SK-N-SH (cell line): ENCODE data around the gene H1-8. TPM values are rescaled to one million over a fixed set of nuclear protein-coding genes. Genes with fewer than 3 reads are reported as not detected.

Source experiments
- CTCF ChIA-PET: fragments of 300-600, 350-600 bp; formaldehyde crosslinking; extraction: SDS; loops from one replicate; lab custom pipeline; 2021; lab: Yijun Ruan, JAX
- POLR2A ChIA-PET: fragments of 350-600 bp; sonication (Branson Sonifier 250); formaldehyde crosslinking; extraction: SDS; loops from one replicate; lab custom pipeline; 2020; ENCODE audit warnings: antibody characterized with exemption, inconsistent platforms; lab: Yijun Ruan, JAX
- DNase-seq: peaks from one replicate; pipeline ENCODE4 v3.0.0; 2012
- H2AFZ ChIP-seq: fragments of 200-600 bp; sonication (generic); 2 replicates; pipeline ENCODE4 v1.8.1; 2016; ENCODE audit warnings: antibody characterized with exemption, mild to moderate bottlenecking, low read depth
- H3F3A ChIP-seq: fragments of 200-600 bp; sonication (generic); replicated peaks from 2 replicates; pipeline ENCODE3; 2016; ENCODE audit warnings: antibody characterized with exemption, mild to moderate bottlenecking; ENCODE audit not compliant: insufficient read depth
- H3K27ac ChIP-seq, 2 experiments: fragments of 200-500 bp in 1 of 2; fragments of 200-600 bp in 1 of 2; sonication (Bioruptor generic) in 1 of 2; sonication (generic), shearing (Covaris generic) in 1 of 2; 2 replicates each; pipeline versions ENCODE4 v1.5.1 to v1.6.1; 2014 to 2016; ENCODE audit warnings: low read depth in 2 of 2, inconsistent platforms in 1 of 2, low read length in 1 of 2, mild to moderate bottlenecking in 1 of 2, mixed read lengths in 1 of 2
- H3K27me3 ChIP-seq: fragments of 200-600 bp; sonication (generic), shearing (Covaris generic); 2 replicates; pipeline ENCODE4 v1.6.1; 2016; ENCODE audit warnings: mixed run types; ENCODE audit not compliant: insufficient read depth
- H3K36me3 ChIP-seq, 2 experiments: fragments of 200-500 bp in 1 of 2; fragments of 200-600 bp in 1 of 2; sonication (Bioruptor generic) in 1 of 2; sonication (generic) in 1 of 2; replicated peaks in 1 of 2; 2 replicates each; pipeline versions ENCODE3 to v1.5.1; 2014 to 2016; ENCODE audit warnings: low read length in 1 of 2, mild to moderate bottlenecking in 1 of 2; ENCODE audit not compliant: insufficient read depth in 2 of 2, control insufficient read depth in 1 of 2
- H3K4me1 ChIP-seq, 2 experiments: fragments of 200-500 bp in 1 of 2; fragments of 200-600 bp in 1 of 2; sonication (Bioruptor generic) in 1 of 2; sonication (generic), shearing (Covaris generic) in 1 of 2; 2 replicates each; pipeline versions ENCODE4 v1.5.1 to v1.6.1; 2014 to 2016; ENCODE audit warnings: low read depth in 1 of 2, low read length in 1 of 2, mixed run types in 1 of 2; ENCODE audit not compliant: insufficient read depth in 2 of 2, control insufficient read depth in 1 of 2
- H3K4me2 ChIP-seq: fragments of 200-600 bp; sonication (generic), shearing (Covaris generic); 2 replicates; pipeline ENCODE4 v1.6.1; 2017; ENCODE audit warnings: mixed run types
- H3K4me3 ChIP-seq, 2 experiments: fragments of 200-500 bp in 1 of 2; fragments of 200-600 bp in 1 of 2; sonication (Bioruptor generic) in 1 of 2; sonication (generic), shearing (Covaris generic) in 1 of 2; 2 replicates each; pipeline versions ENCODE4 v1.5.1 to v1.8.1; 2014 to 2016; ENCODE audit warnings: low read depth in 2 of 2, inconsistent platforms in 1 of 2, low read length in 1 of 2, mild to moderate bottlenecking in 1 of 2, mixed read lengths in 1 of 2, moderate library complexity in 1 of 2
- H3K79me2 ChIP-seq: fragments of 200-600 bp; sonication (generic); 2 replicates; pipeline ENCODE4 v1.8.1; 2017; ENCODE audit warnings: mild to moderate bottlenecking; ENCODE audit not compliant: insufficient read depth
- H3K9ac ChIP-seq: fragments of 200-600 bp; sonication (generic); 2 replicates; pipeline ENCODE4 v1.6.1; 2017; ENCODE audit warnings: mixed run types
- H3K9me2 ChIP-seq: fragments of 200-600 bp; sonication (generic); 2 replicates; pipeline ENCODE4 v1.6.1; 2017; ENCODE audit warnings: mixed run types
- H3K9me3 ChIP-seq: fragments of 200-600 bp; sonication (generic); 2 replicates; pipeline ENCODE4 v1.6.1; 2017; ENCODE audit warnings: mixed run types, mild to moderate bottlenecking, moderate library complexity
- H4K20me1 ChIP-seq: fragments of 200-600 bp; sonication (generic); 2 replicates; pipeline ENCODE4 v1.6.1; 2017; ENCODE audit warnings: mild to moderate bottlenecking, mixed run types; ENCODE audit not compliant: insufficient read depth
- CHD2 ChIP-seq: fragments of 150-350 bp; IDR thresholded peaks from 2 replicates; pipeline ENCODE4 v1.6.1; 2018; ENCODE audit warnings: low read length; ENCODE audit not compliant: partially characterized antibody
- ELF1 ChIP-seq: IDR thresholded peaks from 2 replicates; pipeline ENCODE4 v1.4.0; 2012
- EZH2phosphoT487 ChIP-seq: fragments of 200-600 bp; sonication (generic); IDR thresholded peaks from 2 replicates; pipeline ENCODE4 v1.6.1; 2017; ENCODE audit warnings: low read depth, mixed run types, mild to moderate bottlenecking, antibody characterized with exemption, moderate library complexity, borderline replicate concordance
- FOXJ3 ChIP-seq: sonication (generic); formaldehyde crosslinking; IDR thresholded peaks from 2 replicates; pipeline ENCODE4 v1.5.1; 2020; ENCODE audit warnings: mild to moderate bottlenecking, missing genetic modification reagents
- FOXM1 ChIP-seq: IDR thresholded peaks from 2 replicates; pipeline ENCODE4 v1.4.0; 2012; ENCODE audit warnings: low read depth, mild to moderate bottlenecking
- NFIC ChIP-seq: IDR thresholded peaks from 2 replicates; pipeline ENCODE4 v1.4.0; 2012; ENCODE audit warnings: borderline replicate concordance
- RAD21 ChIP-seq: IDR thresholded peaks from 2 replicates; pipeline ENCODE4 v1.6.1; 2012; ENCODE audit warnings: mild to moderate bottlenecking, low read length
- SMC3 ChIP-seq: IDR thresholded peaks from 2 replicates; pipeline ENCODE4 v1.6.1; 2012; ENCODE audit warnings: low read depth, low read length, improper control_type of control experiment
- TAF1 ChIP-seq: IDR thresholded peaks from 2 replicates; pipeline ENCODE4 v1.6.1; 2012; ENCODE audit warnings: low read depth, mild to moderate bottlenecking, low read length, moderate library complexity, borderline replicate concordance
- TCF12 ChIP-seq: IDR thresholded peaks from 2 replicates; pipeline ENCODE4 v1.4.0; 2012
- TEAD4 ChIP-seq: IDR thresholded peaks from 2 replicates; pipeline ENCODE4 v1.4.0; 2012; ENCODE audit warnings: mild to moderate bottlenecking, borderline replicate concordance; ENCODE audit not compliant: insufficient read depth
- YY1 ChIP-seq: IDR thresholded peaks from 2 replicates; pipeline ENCODE4 v1.4.0; 2012; ENCODE audit warnings: low read depth, mild to moderate bottlenecking
- WGBS: methylation state at CpG from one replicate; pipeline ENCODE4 v1.1.6; 2017; ENCODE audit warnings: low lambda C conversion rate; 5-methylcytosine and 5-hydroxymethylcytosine counted together
- polyA plus RNA-seq, 3 experiments: library from polyadenylated mRNA; depleted of rRNA; stranded (reverse); fragments of >200 nt; gene quantifications; 2 replicates each; pipeline ENCODE4 v1.2.3, GENCODE V29; 2012
- TF ChIP-seq, protein P1 (sequence below): IDR thresholded peaks from 2 replicates; pipeline ENCODE4 v1.4.0; 2012; ENCODE audit warnings: low read depth
- TF ChIP-seq, protein P2 (sequence below): fragments of 200-600 bp; sonication (generic); IDR thresholded peaks from 2 replicates; pipeline ENCODE4 v1.6.1; 2017; ENCODE audit warnings: antibody characterized with exemption, mild to moderate bottlenecking, moderate library complexity
- TF ChIP-seq, protein P3 (sequence below): IDR thresholded peaks from 2 replicates; pipeline ENCODE4 v1.4.0; 2012; ENCODE audit warnings: low read depth, borderline replicate concordance
- TF ChIP-seq, protein P4 (sequence below): IDR thresholded peaks from 2 replicates; pipeline ENCODE4; 2012
- TF ChIP-seq, protein P5 (sequence below): fragments of 150-350 bp; IDR thresholded peaks from 2 replicates; pipeline ENCODE4 v1.6.1; 2016; ENCODE audit warnings: mild to moderate bottlenecking, low read depth, low read length

H1-8 gene
- polyA plus RNA-seq, 1 of the 3 experiments (the other 2 are of a cell fraction), result not detected

DNA sequence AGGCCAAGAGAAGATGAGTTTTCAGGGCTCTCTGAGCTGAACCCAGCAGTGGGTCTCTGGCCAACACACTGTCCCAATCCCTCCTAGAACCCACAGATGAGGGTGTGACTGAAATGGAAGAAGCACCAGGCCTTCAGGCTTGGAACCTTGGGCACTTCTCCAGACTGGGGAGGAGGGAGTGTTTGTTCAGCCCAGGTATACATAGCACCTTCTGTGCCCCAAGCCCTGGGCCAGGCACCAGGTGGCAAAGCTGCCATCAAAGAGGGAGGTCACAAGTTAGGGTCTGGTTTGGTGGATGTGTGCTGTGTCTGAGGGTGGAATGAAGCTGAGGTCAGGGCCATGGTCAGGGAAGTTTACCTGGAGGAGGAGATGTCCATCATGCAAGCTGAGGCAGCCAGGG lies 30.4 kb upstream of the H1-8 start (continued):
- no peak for TF ChIP-seq NFIC
- TF ChIP-seq, protein P1, sequence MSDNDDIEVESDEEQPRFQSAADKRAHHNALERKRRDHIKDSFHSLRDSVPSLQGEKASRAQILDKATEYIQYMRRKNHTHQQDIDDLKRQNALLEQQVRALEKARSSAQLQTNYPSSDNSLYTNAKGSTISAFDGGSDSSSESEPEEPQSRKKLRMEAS, result no peak
- TF ChIP-seq, all 33 proteins: peak for 0

DNA sequence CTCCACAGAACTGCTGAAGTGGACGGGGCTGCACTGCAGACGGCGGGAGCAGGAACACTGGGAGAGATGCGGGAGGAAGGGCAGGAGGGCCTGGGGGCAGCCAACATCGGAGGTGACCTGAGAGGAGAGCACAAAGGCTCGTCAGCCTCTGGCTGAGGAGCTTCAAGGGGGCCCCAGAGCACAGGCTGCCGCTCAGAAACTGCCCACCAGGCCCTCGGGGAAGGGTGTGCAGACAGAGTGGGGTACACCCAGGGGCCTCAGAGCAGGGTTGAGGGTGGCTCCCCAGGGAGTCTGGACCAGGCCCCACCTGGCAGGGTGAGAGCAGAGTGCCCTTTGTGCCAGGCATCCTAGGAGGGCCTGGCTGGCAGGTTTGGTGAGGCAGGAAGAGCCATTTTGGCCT lies 29.3 kb upstream of the H1-8 start:
- H2AFZ ChIP-seq, result no peak overlapping the region
- no peak overlapping the region for H3K4me3 ChIP-seq
- no peak for DNase-seq
- H3K9me2 ChIP-seq, result no peaks in the 10 kb centered on the region
- H3F3A ChIP-seq, result no peaks in the 10 kb centered on the region
- no peak overlapping the region for H3K9ac ChIP-seq
- 97% methylated on average over 6 of the region's 8 CpGs for WGBS
- H3K9me3 ChIP-seq, result no peaks in the 10 kb centered on the region
- no peaks in the 10 kb centered on the region for H4K20me1 ChIP-seq
- H3K36me3 ChIP-seq, result peaks cover 0 to 2% of the 10 kb centered on the region in 2 experiments
- ChIA-PET CTCF (interaction anchor here (1.2 kb wide), 1 partner anchor 13 kb away, joined by 4 read pairs; no protein-coding TSS in a partner anchor), POLR2A (no interaction called here)
- no peak overlapping the region for H3K4me2 ChIP-seq
- no peak for TF ChIP-seq TCF12
- no peak for TF ChIP-seq FOXM1
- TF ChIP-seq, protein P2, sequence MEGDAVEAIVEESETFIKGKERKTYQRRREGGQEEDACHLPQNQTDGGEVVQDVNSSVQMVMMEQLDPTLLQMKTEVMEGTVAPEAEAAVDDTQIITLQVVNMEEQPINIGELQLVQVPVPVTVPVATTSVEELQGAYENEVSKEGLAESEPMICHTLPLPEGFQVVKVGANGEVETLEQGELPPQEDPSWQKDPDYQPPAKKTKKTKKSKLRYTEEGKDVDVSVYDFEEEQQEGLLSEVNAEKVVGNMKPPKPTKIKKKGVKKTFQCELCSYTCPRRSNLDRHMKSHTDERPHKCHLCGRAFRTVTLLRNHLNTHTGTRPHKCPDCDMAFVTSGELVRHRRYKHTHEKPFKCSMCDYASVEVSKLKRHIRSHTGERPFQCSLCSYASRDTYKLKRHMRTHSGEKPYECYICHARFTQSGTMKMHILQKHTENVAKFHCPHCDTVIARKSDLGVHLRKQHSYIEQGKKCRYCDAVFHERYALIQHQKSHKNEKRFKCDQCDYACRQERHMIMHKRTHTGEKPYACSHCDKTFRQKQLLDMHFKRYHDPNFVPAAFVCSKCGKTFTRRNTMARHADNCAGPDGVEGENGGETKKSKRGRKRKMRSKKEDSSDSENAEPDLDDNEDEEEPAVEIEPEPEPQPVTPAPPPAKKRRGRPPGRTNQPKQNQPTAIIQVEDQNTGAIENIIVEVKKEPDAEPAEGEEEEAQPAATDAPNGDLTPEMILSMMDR, result no peak
- TF ChIP-seq, protein P3, sequence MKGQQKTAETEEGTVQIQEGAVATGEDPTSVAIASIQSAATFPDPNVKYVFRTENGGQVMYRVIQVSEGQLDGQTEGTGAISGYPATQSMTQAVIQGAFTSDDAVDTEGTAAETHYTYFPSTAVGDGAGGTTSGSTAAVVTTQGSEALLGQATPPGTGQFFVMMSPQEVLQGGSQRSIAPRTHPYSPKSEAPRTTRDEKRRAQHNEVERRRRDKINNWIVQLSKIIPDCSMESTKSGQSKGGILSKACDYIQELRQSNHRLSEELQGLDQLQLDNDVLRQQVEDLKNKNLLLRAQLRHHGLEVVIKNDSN, result no peak
- no peak for TF ChIP-seq CHD2
- no peak for TF ChIP-seq RAD21
- H3K79me2 ChIP-seq, result no peaks in the 10 kb centered on the region
- H3K4me1 ChIP-seq, result no peaks in the 10 kb centered on the region; a peak in 1 of 4 replicates
- H3K27ac ChIP-seq, result no peak overlapping the region
- no peaks in the 10 kb centered on the region for H3K27me3 ChIP-seq

DNA sequence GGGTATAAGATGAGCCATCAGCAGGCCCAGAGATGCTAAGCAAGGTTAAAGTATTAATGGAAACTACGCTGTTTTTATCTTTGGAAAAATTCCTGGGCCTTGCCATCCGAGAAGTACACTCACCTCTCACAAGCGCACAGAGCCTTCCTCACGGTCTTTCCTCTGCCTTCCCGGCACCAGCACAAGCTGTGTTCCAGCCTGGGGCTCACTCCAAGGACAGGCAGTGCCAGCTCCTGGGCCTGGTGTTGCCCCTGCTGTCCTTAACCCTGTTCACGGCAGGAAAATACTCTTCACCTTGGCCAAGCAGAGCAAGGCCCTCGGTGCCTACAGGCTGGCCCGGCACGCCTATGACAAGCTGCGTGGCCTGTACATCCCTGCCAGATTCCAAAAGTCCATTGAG lies 28.9 kb upstream of the H1-8 start:
- Histone ChIP-seq H3K27ac (no peak overlapping the region), H3K36me3 (peaks cover 0 to 2% of the 10 kb centered on the region in 2 experiments), H3K9me3 (no peaks in the 10 kb centered on the region), H3K4me3 (no peak overlapping the region), H3K4me1 (no peaks in the 10 kb centered on the region; a peak in 1 of 4 replicates), H4K20me1 (no peaks in the 10 kb centered on the region), H3K27me3 (no peaks in the 10 kb centered on the region), H3K79me2 (no peaks in the 10 kb centered on the region), H3K9ac (no peak overlapping the region), H2AFZ (no peak overlapping the region), H3K9me2 (no peaks in the 10 kb centered on the region), H3K4me2 (no peak overlapping the region), H3F3A (no peaks in the 10 kb centered on the region)
- 98% methylated on average over 9 of the region's 10 CpGs for WGBS
- CTCF ChIA-PET, result interaction anchor here (1.2 kb wide), 1 partner anchor 12 kb away, joined by 4 read pairs; no protein-coding TSS in a partner anchor
- DNase-seq, result no peak
- POLR2A ChIA-PET, result no interaction called here
- TF ChIP-seq EZH2phosphoT487 (no peak), TEAD4 (no peak), SMC3 (no peak), FOXJ3 (CRISPR knock-in tag) (no peak), TAF1 (no peak), YY1 (no peak), ELF1 (no peak), CHD2 (no peak), TCF12 (no peak)
- TF ChIP-seq, protein P4, sequence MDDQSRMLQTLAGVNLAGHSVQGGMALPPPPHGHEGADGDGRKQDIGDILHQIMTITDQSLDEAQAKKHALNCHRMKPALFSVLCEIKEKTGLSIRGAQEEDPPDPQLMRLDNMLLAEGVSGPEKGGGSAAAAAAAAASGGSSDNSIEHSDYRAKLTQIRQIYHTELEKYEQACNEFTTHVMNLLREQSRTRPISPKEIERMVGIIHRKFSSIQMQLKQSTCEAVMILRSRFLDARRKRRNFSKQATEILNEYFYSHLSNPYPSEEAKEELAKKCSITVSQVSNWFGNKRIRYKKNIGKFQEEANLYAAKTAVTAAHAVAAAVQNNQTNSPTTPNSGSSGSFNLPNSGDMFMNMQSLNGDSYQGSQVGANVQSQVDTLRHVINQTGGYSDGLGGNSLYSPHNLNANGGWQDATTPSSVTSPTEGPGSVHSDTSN, result no peak
- TF ChIP-seq, protein P5, sequence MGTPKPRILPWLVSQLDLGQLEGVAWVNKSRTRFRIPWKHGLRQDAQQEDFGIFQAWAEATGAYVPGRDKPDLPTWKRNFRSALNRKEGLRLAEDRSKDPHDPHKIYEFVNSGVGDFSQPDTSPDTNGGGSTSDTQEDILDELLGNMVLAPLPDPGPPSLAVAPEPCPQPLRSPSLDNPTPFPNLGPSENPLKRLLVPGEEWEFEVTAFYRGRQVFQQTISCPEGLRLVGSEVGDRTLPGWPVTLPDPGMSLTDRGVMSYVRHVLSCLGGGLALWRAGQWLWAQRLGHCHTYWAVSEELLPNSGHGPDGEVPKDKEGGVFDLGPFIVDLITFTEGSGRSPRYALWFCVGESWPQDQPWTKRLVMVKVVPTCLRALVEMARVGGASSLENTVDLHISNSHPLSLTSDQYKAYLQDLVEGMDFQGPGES, result no peak
- TF ChIP-seq, protein P3, result no peak
